IMR-90 (cell line): Measurements from ENCODE around the gene C10orf71. TPM values are rescaled to one million over a fixed set of nuclear protein-coding genes. Genes with fewer than 3 reads are reported as not detected.

Experiments used
- ATAC-seq: fragments of 200-7000 bp; cut with Tn5 transposase; 2 replicates; pipeline ENCODE4 v1.9.1; 2020; ENCODE audit warnings: low read depth, mild to moderate bottlenecking, moderate library complexity
- BruUV-seq: library from RNA; stranded (reverse); fragments of 400-500 nt; replicated peaks from 2 replicates; lab custom pipeline; 2021; lab: Mats Ljungman, UMichigan
- CTCF ChIA-PET: fragments of 300-600 bp; formaldehyde crosslinking; extraction: SDS; loops from one replicate; lab custom pipeline; 2021; ENCODE audit warnings: antibody characterized with exemption; lab: Yijun Ruan, JAX
- POLR2A ChIA-PET: fragments of 300-600 bp; sonication (Branson Sonifier 250); formaldehyde crosslinking; loops from one replicate; lab custom pipeline; 2022; ENCODE audit warnings: antibody characterized with exemption; ENCODE audit not compliant: unreplicated experiment; lab: Charles Lee
- DNase-seq: peaks from one replicate; pipeline ENCODE4 v3.0.0; 2013
- H2AFZ ChIP-seq: replicated peaks from 2 replicates; pipeline ENCODE3; 2013; ENCODE audit warnings: low read length, mild to moderate bottlenecking; ENCODE audit not compliant: poor library complexity
- H2AK5ac ChIP-seq: 2 replicates; pipeline ENCODE4 v1.6.1; 2013; ENCODE audit warnings: low read depth, low read length, inconsistent platforms
- H2AK9ac ChIP-seq: replicated peaks from 2 replicates; pipeline ENCODE3; 2013; ENCODE audit warnings: mild to moderate bottlenecking, low read depth, low read length, moderate library complexity; ENCODE audit not compliant: poor library complexity
- H2BK120ac ChIP-seq: 2 replicates; pipeline ENCODE4 v1.6.1; 2013; ENCODE audit warnings: low read depth, low read length, inconsistent platforms
- H2BK15ac ChIP-seq: 3 replicates; pipeline ENCODE4 v1.6.1; 2013; ENCODE audit warnings: low read depth, low read length, inconsistent platforms
- H2BK20ac ChIP-seq: 2 replicates; pipeline ENCODE4 v1.6.1; 2013; ENCODE audit warnings: low read depth, mild to moderate bottlenecking, inconsistent platforms, low read length, moderate library complexity
- H2BK5ac ChIP-seq: 2 replicates; pipeline ENCODE4 v1.6.1; 2013; ENCODE audit warnings: mild to moderate bottlenecking, low read depth, low read length, inconsistent platforms; ENCODE audit not compliant: poor library complexity, severe bottlenecking
- H3K14ac ChIP-seq: replicated peaks from 2 replicates; pipeline ENCODE4 v1.6.1; 2013; ENCODE audit warnings: low read depth, low read length, inconsistent platforms
- H3K18ac ChIP-seq: 2 replicates; pipeline ENCODE4 v1.6.1; 2013; ENCODE audit warnings: low read depth, low read length, control low read depth
- H3K23ac ChIP-seq: 2 replicates; pipeline ENCODE4 v1.6.1; 2013; ENCODE audit warnings: low read depth, low read length, inconsistent platforms
- H3K27ac ChIP-seq: 2 replicates; pipeline ENCODE4 v1.5.1; 2013; ENCODE audit warnings: mild to moderate bottlenecking, control low read depth, low read length; ENCODE audit not compliant: insufficient read depth
- H3K27me3 ChIP-seq: 2 replicates; pipeline ENCODE4 v1.6.1; 2013; ENCODE audit warnings: low read length; ENCODE audit not compliant: control insufficient read depth, insufficient read depth
- H3K36me3 ChIP-seq: 2 replicates; pipeline ENCODE4 v1.6.1; 2013; ENCODE audit warnings: low read length, mixed read lengths; ENCODE audit not compliant: control insufficient read depth, insufficient read depth
- H3K4ac ChIP-seq: 2 replicates; pipeline ENCODE4 v1.6.1; 2013; ENCODE audit warnings: low read depth, low read length, inconsistent platforms
- H3K4me1 ChIP-seq: 2 replicates; pipeline ENCODE4 v1.6.1; 2013; ENCODE audit warnings: low read length, mixed read lengths; ENCODE audit not compliant: control insufficient read depth, insufficient read depth
- H3K4me2 ChIP-seq: 2 replicates; pipeline ENCODE4 v1.6.1; 2013; ENCODE audit warnings: low read depth, mild to moderate bottlenecking, control low read depth, low read length, moderate library complexity
- H3K4me3 ChIP-seq: 2 replicates; pipeline ENCODE4 v1.5.1; 2013; ENCODE audit warnings: low read depth, mild to moderate bottlenecking, control low read depth, low read length, moderate library complexity; ENCODE audit not compliant: insufficient read depth
- H3K56ac ChIP-seq: 2 replicates; pipeline ENCODE4 v1.6.1; 2013; ENCODE audit warnings: low read length, inconsistent platforms; ENCODE audit not compliant: insufficient read depth; ENCODE audit errors: extremely low read depth
- H3K79me1 ChIP-seq, 2 experiments: 2 replicates each; pipeline ENCODE4 v1.6.1; 2013; ENCODE audit warnings: low read length in 2 of 2, inconsistent platforms in 1 of 2, low read depth in 1 of 2
- H3K9ac ChIP-seq: 2 replicates; pipeline ENCODE4 v1.6.1; 2013; ENCODE audit warnings: low read depth, low read length, control low read depth
- H3K9me1 ChIP-seq: 2 replicates; pipeline ENCODE4 v1.6.1; 2013; ENCODE audit warnings: low read length, inconsistent platforms; ENCODE audit not compliant: insufficient read depth
- H3K9me3 ChIP-seq: 2 replicates; pipeline ENCODE4 v1.6.1; 2013; ENCODE audit warnings: low read length; ENCODE audit not compliant: control insufficient read depth, insufficient read depth
- H4K20me1 ChIP-seq: 2 replicates; pipeline ENCODE4 v1.6.1; 2013; ENCODE audit warnings: low read length, inconsistent platforms; ENCODE audit not compliant: insufficient read depth
- H4K5ac ChIP-seq: 2 replicates; pipeline ENCODE4 v1.6.1; 2013; ENCODE audit warnings: mild to moderate bottlenecking, low read depth, low read length, control low read depth
- H4K8ac ChIP-seq, 2 experiments: 2 replicates each; pipeline ENCODE4 v1.6.1; 2013; ENCODE audit warnings: low read depth in 2 of 2, low read length in 2 of 2, control low read depth in 1 of 2, inconsistent platforms in 1 of 2
- H4K91ac ChIP-seq: 2 replicates; pipeline ENCODE4 v1.6.1; 2013; ENCODE audit warnings: low read depth, low read length, inconsistent platforms; ENCODE audit not compliant: insufficient read depth
- BHLHE40 ChIP-seq: fragments of 150-350 bp; IDR thresholded peaks from 2 replicates; pipeline ENCODE4 v1.6.1; 2016; ENCODE audit warnings: mild to moderate bottlenecking, low read depth, low read length
- CEBPB ChIP-seq: IDR thresholded peaks from 2 replicates; pipeline ENCODE4 v1.6.1; 2012; ENCODE audit warnings: low read depth, low read length, improper control_type of control experiment
- CHD1 ChIP-seq: IDR thresholded peaks from 2 replicates; pipeline ENCODE4 v1.6.1; 2012; ENCODE audit warnings: low read depth, low read length, improper control_type of control experiment
- CTCF ChIP-seq: conservative IDR thresholded peaks from 2 replicates; pipeline ENCODE4 v1.5.1; 2012; ENCODE audit warnings: mild to moderate bottlenecking, low read depth, low read length, improper control_type of control experiment
- ELK1 ChIP-seq: fragments of 150-350 bp; IDR thresholded peaks from 2 replicates; pipeline ENCODE4 v1.6.1; 2016; ENCODE audit warnings: low read depth, mild to moderate bottlenecking, low read length, moderate library complexity, borderline replicate concordance
- FOS ChIP-seq: fragments of 150-350 bp; IDR thresholded peaks from 2 replicates; pipeline ENCODE4 v1.6.1; 2016; ENCODE audit warnings: low read depth, low read length
- MAFK ChIP-seq: IDR thresholded peaks from 2 replicates; pipeline ENCODE4 v1.6.1; 2012; ENCODE audit warnings: low read depth, low read length, improper control_type of control experiment
- MAZ ChIP-seq: IDR thresholded peaks from 2 replicates; pipeline ENCODE4 v1.6.1; 2012; ENCODE audit warnings: low read depth, mild to moderate bottlenecking, low read length, improper control_type of control experiment, moderate library complexity, borderline replicate concordance
- MXI1 ChIP-seq: IDR thresholded peaks from 2 replicates; pipeline ENCODE4 v1.6.1; 2012; ENCODE audit warnings: low read depth, mild to moderate bottlenecking, low read length, moderate library complexity, borderline replicate concordance
- NFE2L2 ChIP-seq: fragments of 150-350 bp; IDR thresholded peaks from 2 replicates; pipeline ENCODE4 v1.6.1; 2016; ENCODE audit warnings: low read depth, mild to moderate bottlenecking, low read length
- POLR2A ChIP-seq: IDR thresholded peaks from 2 replicates; pipeline ENCODE4 v1.6.1; 2012; ENCODE audit warnings: mild to moderate bottlenecking, low read depth, low read length
- RAD21 ChIP-seq: IDR thresholded peaks from 2 replicates; pipeline ENCODE4 v1.6.1; 2012; ENCODE audit warnings: low read length, improper control_type of control experiment
- RCOR1 ChIP-seq: IDR thresholded peaks from 2 replicates; pipeline ENCODE4 v1.6.1; 2012; ENCODE audit warnings: mild to moderate bottlenecking, low read length, improper control_type of control experiment; ENCODE audit not compliant: insufficient replicate concordance
- RFX5 ChIP-seq: IDR thresholded peaks from 2 replicates; pipeline ENCODE4 v1.8.0; 2012; ENCODE audit warnings: low read depth, mild to moderate bottlenecking, low read length, moderate library complexity
- SMC3 ChIP-seq: fragments of 150-350 bp; IDR thresholded peaks from 2 replicates; pipeline ENCODE4 v1.6.1; 2016; ENCODE audit warnings: low read depth, mild to moderate bottlenecking, antibody characterized with exemption, low read length, moderate library complexity
- USF2 ChIP-seq: fragments of 150-350 bp; IDR thresholded peaks from 2 replicates; pipeline ENCODE4 v1.6.1; 2017; ENCODE audit warnings: mild to moderate bottlenecking, antibody characterized with exemption, low read length, low read depth
- WGBS, 2 experiments: methylation state at CpG; one replicate each; pipeline versions ENCODE4 v1.1.5 to v1.1.7; 2013; ENCODE audit warnings: missing lambda C conversion rate in 2 of 2; ENCODE audit not compliant: insufficient read length in 1 of 2; ENCODE audit errors: extremely low coverage in 2 of 2; 5-methylcytosine and 5-hydroxymethylcytosine counted together
- dilution Hi-C: fragments of 300-500 bp; cut with HindIII; formaldehyde crosslinking; loops from one replicate; pipeline ENCODE4 v1.14.3; 2018; ENCODE audit warnings: low sequenced_read_pairs; ENCODE audit not compliant: unreplicated experiment
- in situ Hi-C: fragments of 300-500 bp; cut with MboI; formaldehyde crosslinking; loops from 3 replicates; pipeline ENCODE4 v1.14.3; 2019; ENCODE audit warnings: low sequenced_read_pairs, inconsistent platforms, mixed read lengths
- intact Hi-C: fragments of 100-400 bp; cut with micrococcal nuclease; formaldehyde crosslinking; loops from 2 replicates; pipeline ENCODE4 v1.10.0; 2022
- polyA plus RNA-seq, 3 experiments: library from polyadenylated mRNA; depleted of rRNA; stranded (reverse); fragments of >200 nt; gene quantifications; 2 replicates each; pipeline ENCODE4 v1.2.3, GENCODE V29; 2012; ENCODE audit warnings: low replicate concordance in 1 of 3
- total RNA-seq: library from RNA; depleted of rRNA; stranded (reverse); fragments of >200 nt; gene quantifications from 2 replicates; pipeline ENCODE4 v1.2.3, GENCODE V29; 2012

C10orf71 gene
- total and polyA plus RNA-seq, 2 of the 4 experiments (the other 2 are of a cell fraction) = not detected

GRCh38 chr10:49365675-49366415 is 66.9 kb downstream of the C10orf71 start:
- CTCF ChIA-PET = no interaction called here
- Histone ChIP-seq H4K5ac (no peak overlapping the region), H3K4me3 (no peak overlapping the region), H4K91ac (no peak overlapping the region), H3K4ac (no peak overlapping the region), H3K18ac (no peak overlapping the region), H2BK20ac (no peak overlapping the region), H3K36me3 (no peaks in the 10 kb centered on the region), H3K27me3 (peaks cover 12% of the 10 kb centered on the region), H3K79me1 (no peaks in the 10 kb centered on the region), H3K27ac (no peak overlapping the region), H3K4me1 (no peaks in the 10 kb centered on the region), H2AFZ (no peak overlapping the region), H3K9ac (no peak overlapping the region), H3K56ac (no peak overlapping the region), H3K23ac (no peak overlapping the region), H3K4me2 (no peak overlapping the region), H4K8ac (no peak overlapping the region), H3K9me3 (no peaks in the 10 kb centered on the region), H2BK120ac (no peak overlapping the region), H3K14ac (no peak overlapping the region), H2AK5ac (no peak overlapping the region), H2BK15ac (no peak overlapping the region), H4K20me1 (no peaks in the 10 kb centered on the region), H2AK9ac (peak overlapping the region; percentile 31), H3K9me1 (no peaks in the 10 kb centered on the region), H2BK5ac (no peak overlapping the region)
- DNase-seq = no peak
- POLR2A ChIA-PET = no interaction called here
- intact Hi-C loops (no loop called here), in situ Hi-C loops (no loop called here), dilution Hi-C loops (no loop called here)
- 40% methylated on average over 1 of the region's 23 CpGs; no CpG with 5 or more reads in 1 of the 2 experiments for WGBS, 2 experiments
- no peak for ATAC-seq
- no TSS peak for BruUV-seq
- TF ChIP-seq NFE2L2 (no peak), POLR2A (no peak), MXI1 (no peak), RAD21 (no peak), SMC3 (no peak), MAFK (no peak), FOS (no peak), CEBPB (no peak), ELK1 (no peak), BHLHE40 (no peak), MAZ (no peak), RCOR1 (no peak), USF2 (no peak), RFX5 (no peak), CHD1 (no peak), CTCF (no peak)
